IPS-NIHi11 (cell line): Measurements from ENCODE around the gene GCNT1.
"Not testable (repeated sequence)": the region's sequence is repeated elsewhere in the genome, so short reads cannot be mapped to it uniquely, and the experiment has no call there.

Experiments used
- DNase-seq: peaks from one replicate; pipeline ENCODE4 v3.0.0; 2012; ENCODE audit warnings: mixed read lengths, low spot score

The GCNT1 gene

GRCh38 chr9:76443887-76444286 lies 15.1 kb upstream of the GCNT1 start:
- no peak for DNase-seq

DNA sequence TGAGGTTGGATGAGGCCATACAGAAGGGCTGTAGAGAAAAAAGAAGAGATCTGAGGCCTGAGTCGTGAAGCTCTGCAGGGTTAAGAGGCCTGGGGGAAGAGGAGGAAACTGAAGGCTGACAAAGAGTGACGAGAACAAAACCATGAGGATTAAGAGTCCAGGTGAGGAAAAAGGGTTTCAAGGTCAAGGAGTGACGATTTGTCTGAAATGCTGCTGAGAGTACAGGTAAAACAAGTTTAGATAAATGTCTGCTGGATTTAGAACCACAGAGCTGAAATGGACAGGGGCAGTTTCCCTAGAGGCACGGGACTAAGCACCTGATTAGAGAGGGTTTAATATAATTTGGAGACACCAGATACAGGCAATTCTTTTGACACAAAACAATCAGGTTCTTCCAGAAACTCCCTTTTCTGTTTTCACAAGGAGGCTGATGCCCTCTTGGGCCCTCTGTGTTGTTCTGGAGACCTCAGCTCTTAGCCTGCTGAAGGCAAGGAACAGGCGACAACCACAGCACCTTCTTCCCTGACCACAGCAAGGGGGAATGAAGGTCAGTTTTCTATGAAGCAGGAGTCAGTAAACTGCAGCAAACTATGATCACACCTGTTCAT lies 14.6 kb upstream of the GCNT1 start:
- no peak for DNase-seq

DNA sequence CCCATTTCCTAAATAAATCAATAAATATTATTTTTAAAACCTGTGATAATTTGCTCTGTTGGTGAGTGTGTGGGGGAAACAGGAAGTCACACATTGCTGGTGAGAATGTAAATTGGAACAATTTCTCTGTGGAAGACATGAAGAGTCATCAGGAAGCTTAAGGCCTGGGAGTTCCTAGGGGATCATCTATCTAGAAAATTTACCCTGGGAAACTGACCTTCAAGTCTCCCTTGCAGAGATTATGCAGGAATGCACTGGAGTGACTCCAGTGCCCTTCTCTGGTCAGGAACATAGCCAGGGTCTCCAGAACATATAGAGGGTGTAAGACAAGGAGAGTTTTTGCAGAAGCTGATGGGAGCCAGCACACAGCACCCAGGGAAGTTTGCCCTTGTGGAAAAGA lies 13.0 kb upstream of the GCNT1 start:
- no peak for DNase-seq

DNA sequence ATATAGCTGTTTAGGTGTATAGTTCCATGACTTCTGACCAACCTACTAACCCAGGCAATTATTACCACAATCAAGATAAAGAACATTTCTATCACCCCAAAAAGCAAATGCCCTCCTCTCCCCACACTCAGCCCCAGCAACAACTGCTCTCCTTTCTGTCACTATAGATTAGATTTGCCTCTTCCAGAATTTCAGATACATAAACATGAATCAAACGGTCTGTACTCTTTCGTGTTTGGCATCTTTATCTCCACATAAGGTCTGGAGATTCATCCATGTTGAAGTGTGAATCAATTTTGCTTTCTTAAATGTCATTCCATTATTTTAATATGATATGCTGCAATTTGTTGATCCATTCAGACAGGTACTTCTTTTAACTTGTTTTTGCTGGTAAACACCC lies 10.5 kb upstream of the GCNT1 start:
- no peak for DNase-seq

GRCh38 chr9:76451234-76451633 lies 7.7 kb upstream of the GCNT1 start:
- no peak for DNase-seq

GRCh38 chr9:76452839-76453238 lies 6.1 kb upstream of the GCNT1 start:
- no peak for DNase-seq

GRCh38 chr9:76453785-76454184 lies 5.2 kb upstream of the GCNT1 start:
- DNase-seq, result no peak

GRCh38 chr9:76454311-76454710 lies 4.7 kb upstream of the GCNT1 start:
- DNase-seq, result no peak

DNA sequence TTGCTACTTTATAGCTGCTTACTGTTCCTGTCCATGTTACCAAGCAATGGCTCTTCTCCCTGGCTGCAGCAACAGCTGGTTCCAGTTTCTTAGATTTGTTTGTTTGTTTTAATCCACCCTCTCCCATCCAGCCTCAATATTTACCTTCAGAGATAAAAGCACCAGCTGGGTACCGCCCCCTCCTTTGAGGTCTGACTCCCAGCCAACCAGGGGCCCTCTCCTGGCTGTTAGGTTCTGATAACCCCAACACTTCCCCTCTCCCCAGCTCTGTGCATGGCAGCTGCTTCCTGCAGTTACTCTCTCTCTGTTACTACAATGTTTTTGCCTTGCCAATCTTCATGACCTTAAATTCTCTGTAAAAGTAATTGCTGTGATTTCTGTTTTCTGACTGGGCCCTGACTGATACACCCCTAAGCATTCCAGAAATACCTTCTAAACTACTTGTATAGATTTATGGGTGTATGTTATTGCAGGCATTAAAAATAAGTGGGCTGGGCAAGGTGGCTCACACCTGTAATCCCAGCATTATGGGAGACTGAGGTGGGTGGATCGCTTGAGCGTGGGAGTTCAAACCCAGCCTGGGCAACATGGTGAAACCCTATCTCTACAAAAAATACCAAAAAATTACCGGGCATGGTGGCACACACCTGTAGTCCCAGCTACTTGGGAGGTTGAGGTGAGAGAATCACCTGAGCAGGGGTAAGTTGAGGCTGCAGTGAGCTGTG lies 2.6 kb upstream of the GCNT1 start:
- DNase-seq, result peak; percentile 47

DNA sequence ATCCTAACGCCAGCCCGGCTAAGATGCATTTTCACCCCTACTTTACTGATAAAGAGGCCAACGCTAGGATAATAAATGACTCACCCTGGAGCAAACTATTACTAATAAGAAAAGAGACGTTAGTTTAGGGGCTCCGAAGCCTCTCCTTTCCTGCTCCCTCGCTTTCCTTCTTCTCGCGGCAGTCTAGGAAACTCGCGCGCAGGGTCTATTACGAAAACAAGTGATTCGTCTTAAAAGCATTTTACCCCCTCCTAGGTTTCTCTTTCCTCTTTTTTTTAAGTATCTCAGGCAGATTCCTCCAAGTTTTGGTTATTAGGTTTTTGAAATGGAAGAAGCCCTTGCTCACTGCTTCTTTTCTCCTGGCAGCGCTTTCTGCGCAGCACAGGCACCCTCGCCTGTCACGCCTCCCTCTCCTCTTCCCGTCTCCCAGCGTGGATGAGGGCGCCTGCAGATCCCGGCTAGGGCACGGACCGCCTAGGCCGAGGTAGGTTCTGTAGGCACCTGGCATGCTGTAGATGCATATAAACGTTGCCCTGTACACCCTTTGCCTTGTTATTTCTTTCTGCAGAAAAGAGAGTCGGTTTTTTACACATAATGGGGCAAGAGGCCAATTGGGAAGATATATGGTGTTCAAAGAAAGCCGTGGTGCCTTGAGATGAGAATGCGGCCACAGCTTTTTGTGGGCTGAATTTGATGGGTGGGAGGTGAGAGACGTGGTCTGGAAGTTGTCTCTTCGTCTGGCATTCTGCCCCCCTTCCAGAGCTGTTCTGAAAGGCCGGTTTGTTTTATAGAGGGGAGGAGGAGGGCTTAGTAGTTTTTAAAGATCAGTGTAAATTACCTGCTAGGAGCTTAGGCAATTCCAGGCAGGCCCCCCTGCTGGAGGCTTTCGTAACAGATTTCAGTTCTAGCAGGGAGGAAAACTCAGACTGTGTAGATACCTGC lies 983 bp downstream of the GCNT1 start:
- DNase-seq, result peak; percentile 40

- no peak for DNase-seq
These were observed 3.1 kb downstream of the GCNT1 start for GRCh38 chr9:76462126-76462525.

DNA sequence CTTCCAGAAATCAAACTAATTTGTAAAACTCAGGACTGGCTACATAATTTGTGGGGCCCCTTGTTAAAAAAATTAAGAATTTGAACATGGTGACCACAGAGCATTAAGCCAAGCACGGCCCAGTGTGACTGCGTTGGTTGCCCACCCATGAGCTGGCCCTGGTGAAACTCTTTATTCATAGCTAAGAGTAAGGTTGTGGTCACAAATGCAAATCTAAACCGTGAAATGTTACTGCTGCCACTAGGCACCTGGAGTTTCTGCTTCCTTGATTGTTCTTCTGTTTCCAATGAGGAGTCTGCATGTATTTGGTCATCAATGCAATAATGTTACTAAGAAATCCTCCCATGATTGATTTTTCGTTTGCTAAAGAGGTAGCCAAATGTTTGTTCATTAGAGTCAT lies 4.2 kb downstream of the GCNT1 start:
- DNase-seq, result no peak

GRCh38 chr9:76464706-76465105 lies 5.7 kb downstream of the GCNT1 start:
- no peak for DNase-seq

- DNase-seq, result no peak
These were observed 6.7 kb downstream of the GCNT1 start for GRCh38 chr9:76465442-76466298.

- DNase-seq, result no peak
These were observed 7.3 kb downstream of the GCNT1 start for GRCh38 chr9:76466299-76466605.

- DNase-seq, result no peak
These were observed 15.4 kb downstream of the GCNT1 start for GRCh38 chr9:76474419-76474818.

DNA sequence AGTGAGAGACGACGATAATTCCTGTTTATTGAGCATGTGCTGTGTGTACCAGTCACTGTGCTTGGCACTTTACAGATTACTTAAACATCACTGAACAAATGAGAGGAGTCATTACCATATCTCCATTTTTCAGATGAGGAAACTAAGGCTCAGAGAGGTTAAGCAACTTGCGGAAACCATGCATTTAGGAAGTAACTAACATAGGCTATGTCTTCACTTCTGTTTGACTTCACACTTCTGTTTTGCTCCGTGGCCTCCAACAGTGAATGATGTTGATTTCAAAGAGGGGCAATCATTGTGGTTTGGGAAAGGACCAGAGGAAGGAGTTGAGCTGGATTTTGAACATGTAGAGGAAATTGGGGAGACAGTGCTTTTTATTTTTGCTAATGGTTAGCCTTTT lies 16.7 kb downstream of the GCNT1 start:
- DNase-seq, result no peak

GRCh38 chr9:76477818-76478217 lies 18.8 kb downstream of the GCNT1 start:
- not testable (repeated sequence) for DNase-seq

DNA sequence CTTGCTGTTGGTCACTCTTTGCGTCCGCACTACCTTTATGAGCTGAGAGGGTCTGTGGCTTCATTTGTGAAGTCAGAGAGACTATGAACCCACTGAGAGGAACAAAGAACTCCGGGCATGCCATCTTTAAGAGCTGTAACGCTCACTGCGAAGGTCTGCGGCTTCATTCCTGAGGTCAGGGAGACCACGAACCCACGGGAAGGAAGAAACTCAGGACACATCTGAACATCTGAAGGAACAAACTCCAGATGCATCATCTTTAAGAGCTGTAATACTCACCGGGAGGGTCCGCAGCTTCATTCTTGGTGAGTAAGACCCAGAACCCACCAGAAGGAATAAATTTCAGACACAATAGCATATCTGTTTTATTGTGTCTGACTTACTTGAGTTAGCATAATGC lies 19.2 kb downstream of the GCNT1 start:
- DNase-seq, result no peak

DNA sequence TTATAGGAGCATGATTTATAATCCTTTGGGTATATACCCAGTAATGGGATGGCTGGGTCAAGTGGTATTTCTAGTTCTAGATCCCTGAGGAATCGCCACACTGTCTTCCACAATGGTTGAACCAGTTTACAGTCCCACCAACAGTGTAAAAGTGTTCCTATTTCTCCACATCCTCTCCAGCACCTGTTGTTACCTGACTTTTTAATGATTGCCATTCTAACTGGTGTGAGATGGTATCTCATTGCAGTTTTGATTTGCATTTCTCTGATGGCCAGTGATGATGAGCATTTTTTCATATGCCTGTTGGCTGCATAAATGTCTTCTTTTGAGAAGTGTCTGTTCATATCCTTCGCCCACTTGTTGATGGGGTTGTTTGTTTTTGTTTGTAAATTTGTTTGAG lies 20.4 kb downstream of the GCNT1 start:
- DNase-seq, result not testable (repeated sequence)

DNA sequence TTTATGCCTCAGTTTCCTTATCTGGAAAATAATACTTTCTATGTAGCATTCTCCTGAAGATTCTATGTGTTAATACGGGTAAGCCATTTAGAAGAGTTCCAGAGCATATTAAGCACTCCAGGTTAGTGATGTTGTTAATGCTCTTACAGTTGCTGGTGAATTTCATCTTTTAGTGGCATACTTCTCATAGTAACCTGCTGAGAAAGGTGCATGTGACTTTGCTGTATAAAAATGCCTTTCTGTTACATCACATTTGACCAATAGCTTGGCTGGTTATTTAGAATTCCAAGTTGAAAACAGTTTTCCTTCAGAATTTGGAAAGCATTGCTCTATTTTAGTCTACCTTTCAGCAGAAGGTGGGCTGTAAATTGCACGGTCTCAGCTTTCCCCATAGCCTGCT lies 27.2 kb downstream of the GCNT1 start:
- DNase-seq, result no peak
